ENCODE results near the gene GLI3. TPM values are rescaled to one million over a fixed set of nuclear protein-coding genes. Genes with fewer than 3 reads are reported as not detected.

The GLI3 gene
- total and polyA plus RNA-seq, 10 donors: 0.17 to 9.2 (median 1.8) TPM

- Histone ChIP-seq H3K9me3 (no peaks in the 10 kb centered on the region), H3K36me3 (no peaks in the 10 kb centered on the region), H3K27ac (no peak overlapping the region), H3K27me3 (replicated peaks in 1 of 7) (peaks cover 0 to 54% (median 3%) of the 10 kb centered on the region in 7 donors), H3K4me1 (peaks cover 0 to 8% (median 1%) of the 10 kb centered on the region in 6 donors), H3K4me3 (no peak overlapping the region)
- DNase-seq: no peak
- intact Hi-C loops (cut with DNase I; ENCODE audit: low total_unique reads): no loop called here
- TF ChIP-seq POLR2AphosphoS5 (IDR thresholded peaks at IDR 0.05) (no peak), CTCF (IDR thresholded peaks at IDR 0.05 in 8 of 11, conservative IDR thresholded peaks at IDR 0.05 in 3 of 11) (no peak)
- WGBS, 5 donors: 77 to 80% (median 78%) methylated on average over 3 of the region's 3 CpGs
Observed at GRCh38 chr7:42242381-42242780, 5.4 kb upstream of the GLI3 start.

- Histone ChIP-seq H3K9me3 (no peaks in the 10 kb centered on the region), H3K4me1 (peaks cover 0 to 16% (median 7%) of the 10 kb centered on the region in 6 donors), H3K27me3 (replicated peaks in 1 of 7) (peaks cover 0 to 64% (median 11%) of the 10 kb centered on the region in 7 donors), H3K36me3 (no peaks in the 10 kb centered on the region), H3K4me3 (no peak overlapping the region), H3K27ac (no peak overlapping the region)
- intact Hi-C loops (cut with DNase I; ENCODE audit: low total_unique reads): no loop called here
- DNase-seq: no peak
- 66 to 84% (median 77%) methylated on average over 6 of the region's 6 CpGs for WGBS, 5 donors
- TF ChIP-seq CTCF (IDR thresholded peaks at IDR 0.05 in 8 of 11, conservative IDR thresholded peaks at IDR 0.05 in 3 of 11) (no peak), POLR2AphosphoS5 (IDR thresholded peaks at IDR 0.05) (no peak), POLR2A (IDR thresholded peaks at IDR 0.05) (no peak)
Observed at GRCh38 chr7:42241424-42241823, 4.4 kb upstream of the GLI3 start.

GRCh38 chr7:42240416-42240815 lies 3.4 kb upstream of the GLI3 start:
- Histone ChIP-seq H3K27ac (no peak overlapping the region), H3K27me3 (replicated peaks in 1 of 7) (peaks cover 0 to 74% (median 18%) of the 10 kb centered on the region in 7 donors), H3K9me3 (no peaks in the 10 kb centered on the region), H3K4me1 (peaks cover 0 to 26% (median 13%) of the 10 kb centered on the region in 6 donors), H3K36me3 (no peaks in the 10 kb centered on the region), H3K4me3 (no peak overlapping the region)
- intact Hi-C loops (cut with DNase I; ENCODE audit: low total_unique reads): no loop called here
- 63 to 75% (median 68%) methylated on average over 2 of the region's 2 CpGs for WGBS, 5 donors
- TF ChIP-seq CTCF (IDR thresholded peaks at IDR 0.05 in 8 of 11, conservative IDR thresholded peaks at IDR 0.05 in 3 of 11): no peak
- DNase-seq: no peak

GRCh38 chr7:42238709-42239366 lies 1.8 kb upstream of the GLI3 start:
- no peak overlapping the region for H3K4me3 ChIP-seq
- peak overlapping the region in 2 of 8 donors; percentile 31 to 48 for H3K27ac ChIP-seq
- 58 to 62% (median 60%) methylated on average over 15 of the region's 15 CpGs for WGBS, 5 donors
- H3K9me3 ChIP-seq: no peaks in the 10 kb centered on the region
- no peak for DNase-seq
- no peak for TF ChIP-seq CTCF (IDR thresholded peaks at IDR 0.05 in 8 of 11, conservative IDR thresholded peaks at IDR 0.05 in 3 of 11)
- no peak for TF ChIP-seq POLR2A (IDR thresholded peaks at IDR 0.05)
- TF ChIP-seq POLR2AphosphoS5 (IDR thresholded peaks at IDR 0.05): no peak
- no peaks in the 10 kb centered on the region for H3K36me3 ChIP-seq
- intact Hi-C loops (cut with DNase I; ENCODE audit: low total_unique reads): no loop called here
- H3K27me3 ChIP-seq (replicated peaks in 1 of 7): peaks cover 0 to 89% (median 22%) of the 10 kb centered on the region in 7 donors
- peaks cover 0 to 30% (median 13%) of the 10 kb centered on the region in 6 donors for H3K4me1 ChIP-seq

Measured in spleen (tissue), 11 donors.